GM23338 (cell line): Measurements from ENCODE around the gene BRD2. TPM values are rescaled to one million over a fixed set of nuclear protein-coding genes. Genes with fewer than 3 reads are reported as not detected.

Experiments
- ATAC-seq: fragments of 200-7000 bp; cut with Tn5 transposase; 3 replicates; pipeline ENCODE4 v1.9.1; 2020
- DNase-seq: peaks from one replicate; pipeline ENCODE4 v3.0.0-alpha.2; 2015; ENCODE audit warnings: low spot score
- H2AFZ ChIP-seq: fragments of 200-600 bp; sonication (generic); 2 replicates; pipeline ENCODE4 v1.8.0; 2016; ENCODE audit warnings: antibody characterized with exemption, mild to moderate bottlenecking, moderate library complexity
- H3F3A ChIP-seq: fragments of 200-600 bp; sonication (generic); replicated peaks from 2 replicates; pipeline ENCODE4 v1.8.0; 2017; ENCODE audit warnings: antibody characterized with exemption, mixed run types, low read depth
- H3K27ac ChIP-seq: fragments of 200-600 bp; sonication (generic); 2 replicates; pipeline ENCODE4 v1.6.1; 2016; ENCODE audit warnings: low read depth
- H3K27me3 ChIP-seq: fragments of 200-600 bp; sonication (generic); 2 replicates; pipeline ENCODE4 v1.8.0; 2016; ENCODE audit warnings: mild to moderate bottlenecking, mixed run types, moderate library complexity; ENCODE audit not compliant: insufficient read depth
- H3K36me3 ChIP-seq: fragments of 200-600 bp; sonication (generic); 2 replicates; pipeline ENCODE4 v1.8.0; 2016; ENCODE audit warnings: mild to moderate bottlenecking; ENCODE audit not compliant: insufficient read depth
- H3K4me1 ChIP-seq: fragments of 200-600 bp; sonication (generic); 2 replicates; pipeline ENCODE4 v1.8.0; 2016; ENCODE audit warnings: mild to moderate bottlenecking, moderate library complexity; ENCODE audit not compliant: insufficient read depth
- H3K4me2 ChIP-seq: fragments of 200-600 bp; sonication (generic); 2 replicates; pipeline ENCODE4 v1.7.1; 2017; ENCODE audit warnings: mixed run types
- H3K4me3 ChIP-seq: fragments of 200-600 bp; sonication (generic); 2 replicates; pipeline ENCODE4 v1.6.1; 2016; ENCODE audit warnings: mixed run types
- H3K79me2 ChIP-seq: fragments of 200-600 bp; sonication (generic); replicated peaks from 2 replicates; pipeline ENCODE4 v1.8.0; 2017; ENCODE audit warnings: mild to moderate bottlenecking; ENCODE audit not compliant: insufficient read depth
- H3K9me2 ChIP-seq: fragments of 200-600 bp; sonication (generic); 2 replicates; pipeline ENCODE4 v1.8.0; 2017; ENCODE audit not compliant: insufficient read depth
- H4K20me1 ChIP-seq: fragments of 200-600 bp; sonication (generic); replicated peaks from 2 replicates; pipeline ENCODE4 v1.8.0; 2017; ENCODE audit warnings: mild to moderate bottlenecking; ENCODE audit not compliant: insufficient read depth
- H3K27ac Mint-ChIP-seq: 2 replicates; pipeline ENCODE4 v1.8.0; 2020; ENCODE audit warnings: inconsistent platforms, mild to moderate bottlenecking, moderate library complexity, mixed read lengths
- H3K27me3 Mint-ChIP-seq: 3 replicates; pipeline ENCODE4 v1.8.0; 2022; ENCODE audit warnings: low read depth, mild to moderate bottlenecking, moderate library complexity, mixed read lengths, inconsistent platforms; ENCODE audit not compliant: insufficient read depth, poor library complexity
- H3K36me3 Mint-ChIP-seq: 3 replicates; pipeline ENCODE4 v1.8.0; 2021; ENCODE audit warnings: low read depth, mild to moderate bottlenecking, inconsistent platforms, moderate library complexity, mixed read lengths
- H3K4me1 Mint-ChIP-seq: 3 replicates; pipeline ENCODE4 v1.8.0; 2020; ENCODE audit warnings: mild to moderate bottlenecking, inconsistent platforms, mixed read lengths
- H3K4me3 Mint-ChIP-seq: 3 replicates; pipeline ENCODE4 v1.8.0; 2021; ENCODE audit warnings: moderate library complexity, mild to moderate bottlenecking, inconsistent platforms, mixed read lengths
- H3K9me3 Mint-ChIP-seq: 3 replicates; pipeline ENCODE4 v1.8.0; 2020; ENCODE audit warnings: moderate library complexity, mild to moderate bottlenecking, inconsistent platforms, mixed read lengths
- CREB1 ChIP-seq: fragments of 250-450 bp; sonication (Bioruptor Pico); IDR thresholded peaks from 2 replicates; pipeline ENCODE4 v1.5.0; 2020; ENCODE audit warnings: low read depth, mild to moderate bottlenecking, moderate library complexity
- EZH2phosphoT487 ChIP-seq: fragments of 200-600 bp; sonication (generic); IDR thresholded peaks from one replicate; pipeline ENCODE4 v1.8.1; 2018; ENCODE audit warnings: antibody characterized with exemption; ENCODE audit not compliant: unreplicated experiment
- JUNB ChIP-seq: IDR thresholded peaks from one replicate; pipeline ENCODE4 v1.6.1; 2016; ENCODE audit warnings: antibody characterized with exemption; ENCODE audit not compliant: unreplicated experiment
- POLR2AphosphoS5 ChIP-seq: IDR thresholded peaks from 2 replicates; pipeline ENCODE4 v1.6.1; 2016; ENCODE audit warnings: antibody characterized with exemption, low read depth
- STAT1 ChIP-seq: IDR thresholded peaks from one replicate; pipeline ENCODE4 v1.6.1; 2016; ENCODE audit warnings: antibody characterized with exemption; ENCODE audit not compliant: unreplicated experiment
- ZNF114 ChIP-seq: fragments of 250-450 bp; sonication (Bioruptor Pico); IDR thresholded peaks from 2 replicates; pipeline ENCODE4 v1.5.0; 2020; ENCODE audit warnings: mild to moderate bottlenecking, moderate library complexity
- ZNF331 ChIP-seq: fragments of 250-450 bp; sonication (Bioruptor Pico); IDR thresholded peaks from 2 replicates; pipeline ENCODE4 v1.5.0; 2020; ENCODE audit warnings: low read depth, mild to moderate bottlenecking, moderate library complexity
- ZNF462 ChIP-seq: fragments of 250-450 bp; sonication (Bioruptor Pico); IDR thresholded peaks from 2 replicates; pipeline ENCODE4 v1.5.0; 2020; ENCODE audit warnings: mild to moderate bottlenecking, moderate library complexity
- polyA plus RNA-seq: library from polyadenylated mRNA; unstranded; fragments of >200 nt; fragmentation: Nextera tagmentation; extraction: Ambion mirVana; gene quantifications from 2 replicates; pipeline ENCODE4 v1.2.1, GENCODE V29; 2016
- total RNA-seq: library from RNA; depleted of rRNA; stranded (reverse); fragments of >200 nt; shearing (Covaris generic); gene quantifications from 2 replicates; pipeline ENCODE4 v1.2.3, GENCODE V29; 2014
- TF ChIP-seq, protein P1 (sequence below), 2 experiments: fragments of 200-600 bp in 1 of 2; sonication (generic) in 1 of 2; conservative IDR thresholded peaks; 2 replicates each; pipeline versions ENCODE4 v1.5.1 to v1.6.1; 2016 to 2017; ENCODE audit warnings: antibody characterized with exemption in 2 of 2, low read depth in 2 of 2, mild to moderate bottlenecking in 2 of 2, moderate library complexity in 1 of 2

Gene BRD2
- total and polyA plus RNA-seq, 2 experiments from 2014 or later: 84.9 to 169 TPM

DNA sequence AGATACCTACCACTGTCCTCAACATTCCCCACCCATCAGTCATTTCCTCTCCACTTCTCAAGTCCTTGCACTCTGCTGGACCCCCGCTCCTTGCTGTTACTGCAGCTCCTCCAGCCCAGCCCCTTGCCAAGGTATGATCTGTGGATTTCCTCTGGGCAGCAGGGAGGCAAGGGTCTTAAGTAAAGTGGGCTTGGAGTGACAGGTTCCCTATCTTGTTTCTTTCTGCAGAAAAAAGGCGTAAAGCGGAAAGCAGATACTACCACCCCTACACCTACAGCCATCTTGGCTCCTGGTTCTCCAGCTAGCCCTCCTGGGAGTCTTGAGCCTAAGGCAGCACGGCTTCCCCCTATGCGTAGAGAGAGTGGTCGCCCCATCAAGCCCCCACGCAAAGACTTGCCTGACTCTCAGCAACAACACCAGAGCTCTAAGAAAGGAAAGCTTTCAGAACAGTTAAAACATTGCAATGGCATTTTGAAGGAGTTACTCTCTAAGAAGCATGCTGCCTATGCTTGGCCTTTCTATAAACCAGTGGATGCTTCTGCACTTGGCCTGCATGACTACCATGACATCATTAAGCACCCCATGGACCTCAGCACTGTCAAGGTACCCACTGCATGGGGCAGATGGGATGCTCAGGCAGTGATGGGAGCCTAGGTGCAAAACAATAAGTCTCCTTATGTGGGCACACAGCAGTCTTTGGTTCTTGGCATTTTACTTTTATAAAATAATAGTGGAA, 8.1 kb downstream of the BRD2 start (continued):
- no peak for TF ChIP-seq ZNF462 (CRISPR knock-in tag)
- no peak for TF ChIP-seq ZNF114 (CRISPR knock-in tag)
- no peak for TF ChIP-seq ZNF331 (CRISPR knock-in tag)
- no peak for TF ChIP-seq EZH2phosphoT487
- TF ChIP-seq CREB1 (CRISPR knock-in tag): no peak

- peaks cover 87% of the 10 kb centered on the region for H3F3A ChIP-seq
- Mint-ChIP-seq H3K27ac (no peak overlapping the region), H3K4me3 (peak overlapping the region; percentile 29; the same call in 2 of the 3 replicates)
- no peak for TF ChIP-seq JUNB
- TF ChIP-seq ZNF331 (CRISPR knock-in tag): no peak
- TF ChIP-seq STAT1: no peak
- no peak for TF ChIP-seq EZH2phosphoT487
- TF ChIP-seq, protein P1, sequence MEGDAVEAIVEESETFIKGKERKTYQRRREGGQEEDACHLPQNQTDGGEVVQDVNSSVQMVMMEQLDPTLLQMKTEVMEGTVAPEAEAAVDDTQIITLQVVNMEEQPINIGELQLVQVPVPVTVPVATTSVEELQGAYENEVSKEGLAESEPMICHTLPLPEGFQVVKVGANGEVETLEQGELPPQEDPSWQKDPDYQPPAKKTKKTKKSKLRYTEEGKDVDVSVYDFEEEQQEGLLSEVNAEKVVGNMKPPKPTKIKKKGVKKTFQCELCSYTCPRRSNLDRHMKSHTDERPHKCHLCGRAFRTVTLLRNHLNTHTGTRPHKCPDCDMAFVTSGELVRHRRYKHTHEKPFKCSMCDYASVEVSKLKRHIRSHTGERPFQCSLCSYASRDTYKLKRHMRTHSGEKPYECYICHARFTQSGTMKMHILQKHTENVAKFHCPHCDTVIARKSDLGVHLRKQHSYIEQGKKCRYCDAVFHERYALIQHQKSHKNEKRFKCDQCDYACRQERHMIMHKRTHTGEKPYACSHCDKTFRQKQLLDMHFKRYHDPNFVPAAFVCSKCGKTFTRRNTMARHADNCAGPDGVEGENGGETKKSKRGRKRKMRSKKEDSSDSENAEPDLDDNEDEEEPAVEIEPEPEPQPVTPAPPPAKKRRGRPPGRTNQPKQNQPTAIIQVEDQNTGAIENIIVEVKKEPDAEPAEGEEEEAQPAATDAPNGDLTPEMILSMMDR (conservative IDR thresholded peaks at IDR 0.05; ENCODE audit: low read depth in 2 of 2): no peak
- peak; percentile 43 for TF ChIP-seq POLR2AphosphoS5
Observed at GRCh38 chr6:32977272-32977952, 9.0 kb downstream of the BRD2 start.

More at GRCh38 chr6:32977272-32977952, 9.0 kb downstream of the BRD2 start:
- H3K27me3 ChIP-seq: no peaks in the 10 kb centered on the region
- H3K4me1 ChIP-seq: peaks cover 31% of the 10 kb centered on the region; the same call in 1 of the 2 replicates
- no peak overlapping the region for H3K4me2 ChIP-seq
- no peak overlapping the region for H3K27ac ChIP-seq
- peaks cover 98% of the 10 kb centered on the region for H3K36me3 Mint-ChIP-seq
- no peaks in the 10 kb centered on the region for H3K9me2 ChIP-seq
- peaks cover 12% of the 10 kb centered on the region for H3K9me3 Mint-ChIP-seq
- peaks cover 69% of the 10 kb centered on the region for H3K79me2 ChIP-seq
- no peak overlapping the region for H3K4me3 ChIP-seq
- H3K27me3 Mint-ChIP-seq: peaks cover 53% of the 10 kb centered on the region
- H2AFZ ChIP-seq: no peak overlapping the region
- no peak for DNase-seq
- peaks cover 80% of the 10 kb centered on the region for H3K36me3 ChIP-seq
- peaks cover 51% of the 10 kb centered on the region for H3K4me1 Mint-ChIP-seq
- H4K20me1 ChIP-seq: peaks cover 97% of the 10 kb centered on the region
- ATAC-seq: no peak
